HG03139 (cell line): Measurements from ENCODE around the gene EGLN3.
A peak's percentile ranks its signal among the peaks of the same experiment; 100 is the strongest.
"Not testable (repeated sequence)": the region's sequence is repeated elsewhere in the genome, so short reads cannot be mapped to it uniquely, and the experiment has no call there.

Source experiments
- ATAC-seq: cut with Tn5 transposase; IDR thresholded peaks from one replicate; pipeline ENCODE4 v1.9.1; 2021; ENCODE audit not compliant: unreplicated experiment

EGLN3 gene

DNA sequence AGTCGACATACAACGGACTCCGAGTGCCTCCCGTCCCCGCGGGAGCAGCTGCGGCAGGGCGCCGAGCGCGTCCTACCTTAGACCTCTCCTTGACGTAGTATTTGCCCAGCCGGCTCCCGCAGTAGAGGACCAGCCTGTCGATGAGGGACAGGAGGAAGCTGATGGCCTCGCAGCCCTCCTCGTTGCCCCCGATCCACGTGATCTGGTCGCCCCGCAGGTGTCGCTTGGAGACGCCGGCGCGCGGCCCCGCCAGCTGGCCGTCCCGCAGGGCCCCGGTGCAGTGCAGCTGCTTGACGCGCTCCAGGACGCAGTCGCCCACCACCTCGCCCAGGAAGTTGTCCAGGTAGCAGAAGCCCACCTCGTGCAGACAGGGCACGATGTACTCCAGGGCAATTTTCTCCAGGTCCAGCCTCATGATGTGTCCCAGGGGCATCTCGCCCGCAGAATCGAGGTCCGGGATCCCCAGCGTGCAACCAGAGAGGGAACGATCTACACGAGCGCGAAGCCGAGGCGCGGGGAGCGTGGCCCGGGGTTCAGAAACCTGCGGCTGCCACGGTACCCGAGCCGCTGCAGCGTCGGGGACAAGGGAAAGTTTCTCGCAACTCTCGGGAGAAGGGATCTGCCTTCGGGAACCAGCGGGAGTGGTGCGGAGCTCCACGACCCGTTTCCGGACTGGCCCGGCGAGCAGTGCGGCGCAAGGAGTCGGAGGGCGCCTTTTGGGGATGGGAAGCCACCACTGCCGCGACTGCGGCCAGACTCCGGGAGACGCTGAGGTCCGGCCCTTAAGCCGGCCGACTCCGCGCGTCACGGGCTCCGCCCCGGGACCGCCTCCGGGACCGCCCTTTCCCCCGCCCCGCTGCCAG is at the start of gene EGLN3:
EGLN3 (minus strand) TSS at position 755 of the 863 bp plus-strand sequence; CDS start at position 433, 322 bp downstream.
- peak; percentile 81 for ATAC-seq

DNA sequence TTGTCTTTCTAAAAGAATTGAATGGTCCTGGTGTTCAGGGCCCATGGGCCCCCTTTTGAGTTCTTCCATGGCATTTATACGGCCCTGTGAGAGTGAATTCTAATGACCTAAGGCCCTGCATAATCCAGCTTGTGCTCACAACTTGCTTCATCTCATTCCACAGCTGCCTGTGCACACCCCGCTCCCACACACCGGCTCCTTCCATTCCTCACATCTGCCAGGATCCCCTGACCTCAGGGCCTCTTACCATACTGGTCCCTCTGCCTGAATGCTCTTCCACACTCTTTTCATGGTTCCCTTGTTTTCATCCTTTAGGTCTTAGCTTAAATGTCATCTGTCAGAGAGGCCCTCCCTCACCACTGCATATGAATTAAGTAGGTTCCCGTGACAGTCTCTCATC is 49.5 kb upstream of the EGLN3 start:
- ATAC-seq: no peak

DNA sequence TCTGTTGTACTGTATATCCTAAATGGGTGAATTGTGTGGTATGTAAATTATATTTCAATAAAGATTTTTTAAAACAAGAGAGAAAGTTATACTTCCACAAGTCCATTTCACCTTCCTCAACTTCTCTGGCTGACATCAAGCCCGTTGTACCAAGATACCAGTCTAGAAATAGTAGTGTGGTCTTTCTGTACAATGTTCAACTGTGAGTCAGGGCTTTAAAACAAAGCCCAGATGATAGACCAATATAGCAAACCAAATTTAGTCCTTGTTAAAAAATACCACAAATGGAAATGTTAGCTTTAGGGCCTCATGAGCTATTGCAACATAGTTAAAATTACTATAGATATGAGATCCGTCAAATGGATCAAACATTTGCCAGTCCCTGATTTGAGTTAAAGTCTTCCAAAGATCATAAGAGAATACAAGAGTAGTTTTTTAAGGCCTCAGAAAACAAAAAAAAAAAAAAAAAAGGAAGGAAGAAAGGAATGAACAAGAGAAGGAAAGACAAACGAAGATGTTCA is 49.0 kb upstream of the EGLN3 start:
- ATAC-seq: no peak

DNA sequence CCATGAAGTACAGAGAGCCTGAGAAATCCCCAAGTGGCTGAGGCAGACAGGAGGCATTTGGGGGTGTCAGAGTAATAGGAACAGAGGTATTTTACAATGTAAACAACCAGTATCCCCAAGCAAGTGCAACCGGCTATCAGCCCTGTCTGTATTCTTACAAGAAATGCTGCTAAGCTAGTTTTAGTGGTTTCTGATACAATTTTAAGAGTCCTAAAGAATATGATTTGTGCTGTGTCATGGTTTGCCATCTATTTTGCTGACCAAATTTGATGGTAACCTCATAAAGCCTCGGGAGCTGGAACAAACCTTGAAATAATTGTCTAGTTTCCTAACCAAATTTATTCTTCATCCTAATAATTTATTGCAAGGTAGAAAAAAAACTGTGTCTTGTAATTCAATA is 46.7 kb upstream of the EGLN3 start:
- no peak for ATAC-seq

DNA sequence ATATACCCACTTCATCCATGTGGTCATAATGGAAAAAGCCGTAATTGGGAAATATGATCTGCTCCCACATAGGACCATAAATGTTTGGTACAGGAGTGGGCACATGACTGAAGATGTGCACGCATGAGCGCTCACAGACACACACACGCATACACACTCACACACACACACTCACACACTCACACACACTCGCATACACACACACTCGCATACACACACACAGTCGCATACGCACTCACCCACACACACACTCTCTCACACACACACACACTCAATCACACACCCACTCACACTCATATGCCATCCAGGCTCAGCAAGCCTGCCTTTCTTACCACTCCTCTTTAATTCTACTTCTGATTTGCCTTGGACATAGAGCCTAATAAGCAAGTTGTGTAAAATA is 45.6 kb upstream of the EGLN3 start:
- no peak for ATAC-seq

DNA sequence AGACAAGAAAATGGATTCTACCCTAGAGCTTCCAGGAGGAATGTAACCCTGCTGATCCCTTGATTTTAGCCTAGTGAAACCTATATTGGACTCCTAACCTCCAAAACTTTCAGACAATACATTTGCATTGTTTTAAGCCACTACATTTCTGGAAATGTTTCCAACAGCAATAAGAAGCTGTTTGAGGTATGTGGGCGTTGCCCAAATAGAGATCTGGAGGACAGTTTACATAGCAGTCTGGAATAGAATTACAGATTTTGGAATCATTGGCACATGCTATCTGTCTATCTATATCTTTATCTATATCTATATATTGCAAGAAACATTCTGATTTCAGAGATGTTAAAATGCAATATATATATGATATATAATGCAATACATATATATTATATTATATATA is 42.4 kb upstream of the EGLN3 start:
- ATAC-seq: no peak

DNA sequence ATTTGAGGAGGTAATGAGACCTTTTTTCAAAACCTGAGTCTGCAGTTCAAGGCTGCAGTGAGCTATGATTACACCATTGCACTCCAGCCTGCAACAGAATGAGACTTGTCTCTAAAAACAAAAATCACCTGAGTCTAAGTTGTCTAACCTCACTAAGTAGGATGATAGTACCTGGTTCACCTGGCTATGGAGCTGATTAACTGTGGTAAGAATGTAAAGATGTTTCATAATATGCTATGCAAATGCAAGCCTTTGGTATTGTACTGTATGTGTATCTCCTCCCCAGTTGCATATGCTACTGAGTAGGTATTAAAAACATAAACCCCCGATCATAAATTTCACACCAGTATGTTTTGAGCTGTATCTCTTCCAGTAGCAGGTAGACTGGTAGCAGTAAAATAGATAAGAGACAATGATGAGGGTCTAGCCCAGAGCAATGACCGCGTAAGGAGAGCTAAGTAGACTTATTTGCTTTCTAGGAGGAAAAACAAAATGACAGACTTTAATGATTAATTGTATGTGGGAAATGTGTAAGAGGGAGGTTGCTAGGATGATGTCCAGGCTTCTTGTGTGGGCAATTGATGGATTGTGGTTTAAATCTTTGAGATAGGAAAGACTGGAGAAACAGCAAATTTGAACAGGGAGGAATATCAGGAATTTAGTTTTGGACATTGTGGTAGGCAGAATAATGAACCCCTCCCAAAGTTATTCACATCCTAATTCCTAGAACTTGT is 41.6 kb upstream of the EGLN3 start:
- ATAC-seq: no peak

DNA sequence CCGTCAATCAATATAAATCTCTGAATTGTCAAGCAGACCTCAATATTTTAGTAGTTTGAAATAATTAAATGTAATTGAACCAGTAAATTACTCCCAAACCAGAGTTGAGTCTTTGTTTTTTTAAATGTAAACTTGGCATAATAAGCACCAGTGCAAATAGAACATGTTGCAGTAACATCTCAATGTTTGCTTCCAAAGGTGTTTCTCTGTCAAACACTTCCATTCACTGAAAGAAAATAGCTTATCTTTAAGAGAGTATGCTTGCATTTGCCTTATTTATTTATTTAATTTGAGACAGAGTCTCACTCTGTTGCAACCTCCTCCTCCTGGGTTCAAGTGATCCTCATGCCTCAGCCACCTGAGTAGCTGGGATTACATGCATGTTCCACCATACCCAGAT is 39.9 kb upstream of the EGLN3 start:
- ATAC-seq: no peak

DNA sequence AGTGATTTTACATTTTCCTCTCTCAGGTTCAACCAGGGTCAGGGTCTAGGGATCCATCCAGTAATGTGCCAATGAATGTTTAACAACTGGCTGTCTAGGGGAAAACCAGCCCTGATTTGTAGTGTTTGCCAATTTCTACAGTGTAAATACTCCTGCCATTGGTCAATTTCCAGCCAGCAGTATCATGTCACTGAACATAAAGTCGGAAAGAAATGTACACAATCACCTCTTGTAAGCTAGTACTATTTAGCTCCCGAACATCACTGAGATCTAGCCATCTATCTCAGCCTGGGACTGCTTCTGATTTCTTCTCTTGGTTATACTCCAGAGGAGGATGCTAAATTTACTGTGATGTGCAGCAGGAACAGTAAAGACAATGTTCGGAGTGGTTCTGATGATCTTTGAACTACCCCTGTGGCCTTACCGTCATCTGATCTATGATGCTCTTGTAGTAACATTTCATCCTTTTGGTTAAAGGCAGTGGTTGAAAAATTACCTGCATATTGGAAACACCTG is 36.7 kb upstream of the EGLN3 start:
- no peak for ATAC-seq

DNA sequence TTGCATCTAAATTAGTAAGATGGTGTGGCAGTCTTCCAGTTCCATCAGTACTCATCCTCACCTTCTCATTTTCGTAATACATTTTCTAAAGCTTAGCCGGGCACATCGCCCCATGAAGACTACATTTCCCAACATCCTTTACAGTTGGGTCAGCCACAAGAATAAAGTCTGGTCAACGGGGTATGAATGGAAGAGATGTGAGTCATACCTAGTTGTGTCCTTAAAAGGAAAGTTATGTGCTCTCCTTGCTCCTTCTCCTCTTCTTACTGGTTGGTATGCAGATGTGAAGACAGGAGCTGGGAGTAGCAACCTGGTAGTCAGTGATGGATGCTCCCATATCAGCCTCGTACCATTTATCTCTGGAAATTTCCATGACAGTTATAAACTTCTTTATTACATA is 35.9 kb upstream of the EGLN3 start:
- ATAC-seq: no peak

DNA sequence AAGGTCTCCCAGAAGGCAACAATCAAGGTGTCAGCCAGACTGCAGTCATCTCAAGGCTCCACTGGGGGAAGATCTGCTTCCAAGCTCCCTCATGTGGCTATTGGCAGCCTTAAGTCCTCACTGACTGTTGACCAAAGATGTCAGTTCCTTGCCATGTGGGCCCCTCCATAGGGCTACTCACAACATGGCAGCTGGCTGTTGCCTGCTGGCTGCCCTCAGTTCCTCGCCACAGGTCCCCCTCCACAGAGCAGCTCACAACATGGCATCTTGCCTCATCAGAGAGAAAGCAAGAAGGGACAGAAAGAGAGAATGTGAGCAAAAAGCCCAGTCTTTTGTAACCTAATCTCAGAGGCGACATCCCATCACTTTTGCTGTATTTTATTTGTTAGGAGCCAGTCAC is 34.4 kb upstream of the EGLN3 start:
- ATAC-seq: no peak

DNA sequence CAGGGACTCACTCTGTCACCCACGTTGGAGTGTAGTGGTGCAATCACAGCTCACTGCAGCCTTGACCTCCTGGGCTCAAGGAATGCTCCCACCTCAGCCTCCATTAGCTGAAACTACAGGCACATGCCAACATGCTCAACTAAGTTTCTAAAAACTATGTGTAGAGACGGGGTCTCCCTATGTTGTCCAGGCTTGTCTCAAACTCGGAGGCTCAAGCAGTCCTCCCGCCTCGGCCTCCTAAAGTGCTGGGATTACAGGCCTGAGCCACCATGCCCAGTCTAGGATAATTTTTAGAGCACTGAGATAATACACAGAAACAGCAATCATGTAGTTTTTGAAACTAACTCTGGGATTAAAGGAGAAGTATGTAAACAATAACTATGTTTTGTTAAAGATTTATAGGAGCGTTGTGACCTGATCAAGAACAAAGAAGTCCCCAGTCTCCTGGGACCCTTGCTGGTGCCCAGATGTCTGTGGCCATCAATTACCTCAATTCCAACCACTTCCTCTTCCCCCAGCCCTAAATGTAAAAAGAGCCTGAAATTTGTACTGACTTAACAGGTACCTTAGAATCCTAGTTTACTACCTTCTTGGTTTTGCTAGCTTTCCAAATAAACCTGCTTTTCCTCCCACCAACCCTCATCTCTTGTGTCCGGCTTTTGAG is 28.9 kb upstream of the EGLN3 start:
- peak; percentile 77 for ATAC-seq

DNA sequence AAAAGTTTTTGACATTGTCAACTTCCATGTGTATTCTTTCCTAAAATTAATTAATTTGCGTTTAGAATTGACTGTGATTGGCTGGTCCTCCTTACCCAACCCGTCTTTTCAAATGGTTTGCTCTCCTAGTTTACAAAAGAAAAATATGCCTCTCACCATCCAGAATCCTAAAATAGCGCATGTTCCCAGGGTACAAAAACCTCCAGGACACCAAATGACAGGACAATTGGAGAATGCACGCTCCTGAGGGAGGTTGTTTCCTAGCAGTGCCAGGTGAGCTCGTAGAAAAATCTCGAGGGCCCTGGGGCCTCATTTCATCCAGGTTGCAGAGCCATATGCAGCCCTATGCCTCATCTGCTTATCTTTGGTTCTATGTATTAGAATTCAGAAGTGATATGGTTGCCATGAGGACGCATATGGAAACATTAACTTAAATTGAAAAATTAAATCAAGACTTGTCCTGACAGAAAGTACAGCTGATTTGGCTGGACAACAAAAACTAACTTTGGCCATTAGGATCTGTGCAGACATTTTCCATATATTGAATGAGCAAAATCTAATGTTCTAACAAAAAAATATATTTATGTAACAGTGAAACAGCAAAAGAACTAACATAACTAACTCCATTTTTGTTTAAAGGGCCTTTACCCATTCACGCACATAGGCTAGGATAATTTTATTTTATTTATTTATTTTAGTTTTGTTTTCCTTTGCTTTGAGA is 28.2 kb upstream of the EGLN3 start:
- no peak for ATAC-seq

DNA sequence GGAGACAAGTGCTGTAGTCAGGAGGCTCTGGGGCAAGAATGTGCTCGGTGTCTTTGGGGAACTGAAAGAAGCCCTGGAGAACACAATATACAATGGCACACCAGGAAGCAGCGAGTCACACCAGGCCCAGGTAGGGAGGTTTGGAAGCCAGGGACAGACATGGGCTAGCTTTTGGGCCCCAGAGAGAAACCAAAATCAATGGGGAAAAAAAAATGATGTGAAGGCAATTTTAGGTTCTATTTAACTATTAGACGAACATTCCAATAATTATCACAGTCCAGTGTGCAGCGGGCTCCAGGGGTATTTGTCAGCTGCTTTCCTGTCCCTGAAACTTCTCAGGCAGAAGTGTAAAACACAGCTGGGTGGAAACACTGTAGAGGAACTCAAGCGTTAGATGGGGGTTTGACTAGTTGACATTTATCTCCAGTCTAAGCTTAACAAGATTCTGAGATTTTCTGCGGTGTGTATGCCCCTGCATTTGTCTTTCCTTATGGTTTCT is 21.8 kb upstream of the EGLN3 start:
- peak; percentile 92 for ATAC-seq

DNA sequence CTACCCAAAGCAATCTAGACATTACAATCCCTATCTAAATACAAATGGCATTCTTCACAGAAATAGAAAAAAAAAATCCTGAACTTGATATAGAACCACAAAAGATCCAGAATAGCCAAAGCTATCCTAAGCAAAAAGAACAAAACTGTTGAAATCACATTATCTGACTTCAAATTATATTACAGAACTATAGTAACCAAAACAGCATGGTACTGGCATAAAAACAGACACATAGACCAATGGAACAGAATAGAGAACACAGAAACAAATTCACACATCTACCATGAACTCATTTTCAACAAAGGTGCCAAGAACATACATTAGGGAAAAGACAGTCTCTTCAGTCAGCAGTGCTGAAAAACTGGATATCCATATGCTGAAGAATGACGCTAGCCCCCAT is 19.0 kb upstream of the EGLN3 start:
- ATAC-seq: not testable (repeated sequence)

DNA sequence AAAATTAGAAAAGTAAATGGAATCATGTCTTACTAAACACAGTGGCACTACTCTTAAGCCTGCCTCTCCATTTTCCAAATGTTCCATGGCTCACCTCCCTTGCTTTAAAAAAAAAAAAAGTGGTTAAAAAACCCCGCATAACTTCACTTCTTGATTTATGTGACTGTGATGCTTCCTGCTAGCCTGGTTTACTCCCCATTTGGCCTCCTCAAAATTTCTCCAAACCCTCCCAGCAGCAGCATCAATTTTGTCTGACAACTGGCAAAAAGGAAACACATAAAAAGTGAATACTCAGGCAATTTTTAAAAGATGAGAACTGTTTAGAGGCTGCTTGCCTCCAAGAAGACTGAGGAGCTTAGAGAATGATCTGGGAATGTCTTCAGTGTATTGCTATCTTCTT is 17.8 kb upstream of the EGLN3 start:
- no peak for ATAC-seq

DNA sequence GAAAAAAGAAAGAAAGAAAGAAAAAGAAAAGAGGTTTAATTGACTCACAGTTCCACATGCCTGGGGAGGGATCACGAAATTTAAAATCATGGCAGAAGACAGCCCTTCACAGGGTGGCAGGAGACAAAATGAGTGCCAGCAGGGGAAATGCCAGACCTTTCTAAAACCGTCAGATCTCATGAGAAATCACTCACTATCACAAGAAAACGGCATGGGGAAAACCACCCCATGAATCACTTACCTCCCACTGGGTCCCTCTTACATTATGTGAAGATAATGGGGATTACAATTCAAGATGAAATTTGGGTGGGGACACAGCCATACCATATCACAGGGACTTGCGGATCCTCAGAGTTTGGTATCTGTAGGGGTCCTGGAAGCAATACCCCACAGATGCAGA is 16.3 kb upstream of the EGLN3 start:
- no peak for ATAC-seq

DNA sequence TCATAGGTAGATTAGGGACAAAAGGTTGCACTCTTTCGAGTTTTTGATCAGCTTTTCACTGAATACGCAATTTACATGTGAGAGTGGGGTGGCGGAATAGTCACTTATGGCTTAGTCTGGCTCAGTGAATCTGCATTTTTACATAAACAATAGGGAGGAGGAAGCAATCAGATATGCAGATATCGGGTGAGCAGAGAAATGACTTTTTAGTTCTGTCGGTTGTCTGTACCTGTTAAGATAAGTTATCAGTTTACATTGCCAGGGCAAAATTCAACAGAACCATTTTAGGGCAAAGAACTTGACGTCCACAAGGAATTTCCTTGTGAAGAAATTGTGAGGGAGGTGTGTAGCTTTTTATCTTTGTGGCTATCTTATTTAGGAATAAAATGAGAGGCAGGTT is 15.4 kb upstream of the EGLN3 start:
- no peak for ATAC-seq

DNA sequence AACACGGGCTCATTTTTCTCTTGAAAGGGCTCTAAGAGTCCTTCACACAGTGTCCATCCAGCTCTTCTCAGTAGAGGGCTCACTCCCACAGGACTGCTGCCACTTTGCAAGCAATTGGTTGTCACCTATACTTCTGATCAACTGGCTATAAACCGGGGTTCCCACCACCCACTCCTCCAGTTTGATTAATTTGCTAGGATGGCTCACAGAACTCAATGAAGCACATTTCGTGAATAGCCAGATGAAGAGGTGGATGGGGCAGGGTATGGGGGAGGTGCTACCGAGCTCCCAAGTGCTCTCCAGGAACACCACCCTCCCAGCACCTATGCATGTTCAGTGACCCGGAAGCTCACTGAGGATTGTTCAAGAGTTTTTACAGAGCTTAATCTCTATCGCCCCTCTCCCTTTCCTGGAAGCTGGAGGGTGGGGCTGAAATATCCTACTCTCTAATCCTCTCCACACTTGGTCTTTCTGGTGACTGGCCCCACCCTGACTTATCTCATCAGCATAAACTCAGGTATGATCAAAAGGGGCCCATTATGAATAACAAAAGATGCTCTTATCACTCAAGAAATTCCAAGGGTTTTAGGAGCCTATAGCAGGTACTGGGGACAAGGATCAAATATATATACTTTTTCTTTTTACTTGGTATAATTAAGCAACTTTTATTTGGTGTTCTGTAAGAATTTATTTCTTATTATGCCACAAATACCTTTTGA is 13.9 kb upstream of the EGLN3 start:
- no peak for ATAC-seq

DNA sequence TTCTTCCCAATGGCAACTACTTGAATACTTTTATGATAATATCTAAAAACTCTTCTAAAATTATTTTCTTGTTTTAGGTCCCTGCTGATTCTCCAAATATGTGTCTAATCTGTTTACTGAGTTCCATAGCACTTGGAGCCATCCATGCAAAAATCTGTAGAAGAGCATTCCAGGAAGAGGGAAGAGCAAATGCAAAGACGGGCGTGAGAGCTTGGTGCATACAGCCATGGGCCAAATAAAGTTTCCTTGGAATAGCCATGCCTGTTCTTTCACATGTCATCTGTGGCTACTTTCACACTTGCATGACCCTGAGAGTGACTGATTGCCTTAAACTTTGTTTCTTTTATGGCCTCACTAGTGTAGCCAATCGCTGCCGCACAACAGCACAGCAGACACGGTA is 13.0 kb upstream of the EGLN3 start:
- ATAC-seq: no peak
